A673 (cell line): ENCODE data around the gene TMEM121. TPM values are rescaled to one million over a fixed set of nuclear protein-coding genes. Genes with fewer than 3 reads are reported as not detected.

ENCODE experiments used
- BruUV-seq: library from RNA; stranded (reverse); fragments of 400-500 nt; replicated peaks from 2 replicates; lab custom pipeline; 2021; lab: Mats Ljungman, UMichigan
- CTCF ChIA-PET: fragments of 300-600 bp; sonication (Branson Sonifier 250); formaldehyde crosslinking; loops from one replicate; lab custom pipeline; 2022; ENCODE audit warnings: antibody characterized with exemption; lab: Charles Lee
- POLR2A ChIA-PET: fragments of 300-600 bp; sonication (Branson Sonifier 250); formaldehyde crosslinking; loops from one replicate; lab custom pipeline; 2022; ENCODE audit warnings: antibody characterized with exemption; ENCODE audit not compliant: low non-redundant PET; lab: Charles Lee
- DNase-seq: peaks from one replicate; pipeline ENCODE4 v3.0.0-alpha.2; 2015; ENCODE audit warnings: low spot score
- H3K27ac ChIP-seq: fragments of 200-600 bp; sonication (generic); 2 replicates; pipeline ENCODE4 v1.5.1; 2016; ENCODE audit warnings: mixed run types, low read depth, mild to moderate bottlenecking, mixed read lengths, antibody characterized with exemption, low read length; ENCODE audit not compliant: poor library complexity, severe bottlenecking
- H3K27me3 ChIP-seq: fragments of 200-600 bp; sonication (generic); replicated peaks from 2 replicates; pipeline ENCODE4 v1.6.1; 2017; ENCODE audit warnings: mixed run types, low read depth, mild to moderate bottlenecking, mixed read lengths, antibody characterized with exemption, low read length; ENCODE audit not compliant: insufficient read depth, poor library complexity
- H3K36me3 ChIP-seq: fragments of 200-600 bp; sonication (generic); 2 replicates; pipeline ENCODE4 v1.6.1; 2016; ENCODE audit warnings: mixed run types, mild to moderate bottlenecking, mixed read lengths, antibody characterized with exemption, low read length; ENCODE audit not compliant: insufficient read depth, poor library complexity, severe bottlenecking
- H3K4me1 ChIP-seq: fragments of 200-600 bp; sonication (generic); 2 replicates; pipeline ENCODE4 v1.6.1; 2017; ENCODE audit warnings: mixed run types, mild to moderate bottlenecking, mixed read lengths, antibody characterized with exemption, low read length; ENCODE audit not compliant: insufficient read depth, poor library complexity, severe bottlenecking
- H3K4me3 ChIP-seq: fragments of 200-600 bp; sonication (generic); 2 replicates; pipeline ENCODE4 v1.5.1; 2016; ENCODE audit warnings: low read depth, mixed run types, mild to moderate bottlenecking, mixed read lengths, low read length; ENCODE audit not compliant: poor library complexity, severe bottlenecking
- H3K9me3 ChIP-seq: fragments of 200-600 bp; sonication (generic); 2 replicates; pipeline ENCODE4 v1.6.1; 2016; ENCODE audit warnings: mixed run types, low read depth, mild to moderate bottlenecking, mixed read lengths, antibody characterized with exemption, low read length; ENCODE audit not compliant: poor library complexity, severe bottlenecking
- CTCF ChIP-seq: fragments of 300-800, 200-600 bp; sonication (generic); conservative IDR thresholded peaks from 2 replicates; pipeline ENCODE4 v1.5.1; 2017; ENCODE audit warnings: low read depth, mild to moderate bottlenecking, antibody characterized with exemption, low read length, moderate library complexity, mixed read lengths
- EZH2 ChIP-seq: fragments of 200-600 bp; sonication (generic); IDR thresholded peaks from 2 replicates; pipeline ENCODE4 v1.6.1; 2017; ENCODE audit warnings: borderline replicate concordance, low read depth, mild to moderate bottlenecking, mixed read lengths, antibody characterized with exemption, low read length; ENCODE audit not compliant: poor library complexity, severe bottlenecking
- intact Hi-C: fragments of 100-400 bp; cut with micrococcal nuclease; formaldehyde crosslinking; loops from one replicate; pipeline ENCODE4 v1.10.0; 2022; ENCODE audit not compliant: unreplicated experiment
- total RNA-seq: library from RNA; stranded (reverse); gene quantifications from 2 replicates; pipeline ENCODE4 v1.2.3, GENCODE V29; 2021

The TMEM121 gene
- total RNA-seq, 1 experiment from 2014 or later = 3.1 TPM

GRCh38 chr14:105536051-105536450 is 9.7 kb downstream of the TMEM121 start:
- Histone ChIP-seq H3K36me3 (no peaks in the 10 kb centered on the region), H3K27me3 (no peaks in the 10 kb centered on the region), H3K4me1 (no peaks in the 10 kb centered on the region), H3K27ac (no peak overlapping the region), H3K4me3 (no peak overlapping the region), H3K9me3 (no peaks in the 10 kb centered on the region)
- DNase-seq = no peak
- ChIA-PET POLR2A (no interaction called here), CTCF (no interaction called here)
- no TSS peak for BruUV-seq
- no peak for TF ChIP-seq CTCF
- no peak for TF ChIP-seq EZH2
- intact Hi-C loops = no loop called here

- no peak for DNase-seq
- intact Hi-C loops = no loop called here
- BruUV-seq = no TSS peak
- ChIA-PET POLR2A (no interaction called here), CTCF (interaction anchor here (0.5 to 0.7 kb wide), 3 partner anchors 12 to 795 kb away, joined by 3 to 4 read pairs (median 3); no protein-coding TSS in a partner anchor)
- Histone ChIP-seq H3K4me3 (no peak overlapping the region), H3K36me3 (no peaks in the 10 kb centered on the region), H3K9me3 (no peaks in the 10 kb centered on the region), H3K27ac (no peak overlapping the region), H3K4me1 (no peaks in the 10 kb centered on the region), H3K27me3 (no peaks in the 10 kb centered on the region)
- TF ChIP-seq CTCF (no peak), EZH2 (no peak)
These were observed 10.6 kb downstream of the TMEM121 start for GRCh38 chr14:105536691-105537579.

- peak; percentile 96 for TF ChIP-seq CTCF
- no peak for TF ChIP-seq EZH2
- BruUV-seq = no TSS peak
- Histone ChIP-seq H3K27me3 (no peaks in the 10 kb centered on the region), H3K4me1 (no peaks in the 10 kb centered on the region), H3K27ac (no peak overlapping the region), H3K4me3 (no peak overlapping the region), H3K9me3 (no peaks in the 10 kb centered on the region), H3K36me3 (no peaks in the 10 kb centered on the region)
- POLR2A ChIA-PET = no interaction called here
- DNase-seq = peak; percentile 56
- intact Hi-C loops = no loop called here
- CTCF ChIA-PET = interaction anchor here (0.6 kb wide), 1 partner anchor 167 kb away, joined by 10 read pairs; no protein-coding TSS in a partner anchor
These were observed 11.4 kb downstream of the TMEM121 start for GRCh38 chr14:105537580-105538474.
